Smooth muscle cell (in vitro differentiated cells): ENCODE data around the gene MRO. TPM values are rescaled to one million over a fixed set of nuclear protein-coding genes. Genes with fewer than 3 reads are reported as not detected.

ENCODE experiments used
- DNase-seq: peaks from one replicate; lab custom pipeline; 2025; ENCODE audit not compliant: unreplicated experiment; lab: John Stamatoyannopoulos, UW
- H2AFZ ChIP-seq: fragments of 200-600 bp; sonication (generic); 2 replicates; pipeline ENCODE4 v1.6.0; 2016; ENCODE audit warnings: antibody characterized with exemption, low read depth, mild to moderate bottlenecking
- H3F3A ChIP-seq: fragments of 200-600 bp; sonication (generic); 2 replicates; pipeline ENCODE4 v1.6.0; 2017; ENCODE audit warnings: antibody characterized with exemption, low read depth
- H3K27ac ChIP-seq: fragments of 200-600 bp; sonication (generic); 2 replicates; pipeline ENCODE4 v1.5.1; 2016; ENCODE audit warnings: low read depth, mild to moderate bottlenecking
- H3K27me3 ChIP-seq: fragments of 200-600 bp; sonication (generic); 2 replicates; pipeline ENCODE4 v1.6.1; 2016; ENCODE audit warnings: low read depth, mild to moderate bottlenecking
- H3K36me3 ChIP-seq: fragments of 200-600 bp; sonication (generic); 2 replicates; pipeline ENCODE4 v1.5.1; 2016; ENCODE audit warnings: low read depth
- H3K4me1 ChIP-seq: fragments of 200-600 bp; sonication (generic); 2 replicates; pipeline ENCODE4 v1.5.1; 2016; ENCODE audit warnings: low read depth
- H3K4me2 ChIP-seq: fragments of 200-600 bp; sonication (generic); 2 replicates; pipeline ENCODE4 v1.6.0; 2016; ENCODE audit warnings: mild to moderate bottlenecking
- H3K4me3 ChIP-seq: fragments of 200-600 bp; sonication (generic); 2 replicates; pipeline ENCODE4 v1.5.1; 2016; ENCODE audit warnings: mild to moderate bottlenecking
- H3K79me2 ChIP-seq: fragments of 200-600 bp; sonication (generic); 2 replicates; pipeline ENCODE4 v1.6.0; 2016; ENCODE audit warnings: low read depth, mild to moderate bottlenecking
- H3K9ac ChIP-seq: fragments of 200-600 bp; sonication (generic); 2 replicates; pipeline ENCODE4 v1.6.0; 2016; ENCODE audit warnings: low read depth
- H3K9me3 ChIP-seq: fragments of 200-600 bp; sonication (generic); replicated peaks from 2 replicates; pipeline ENCODE4 v1.5.1; 2016; ENCODE audit warnings: low read depth
- H4K20me1 ChIP-seq: fragments of 200-600 bp; sonication (generic); 2 replicates; pipeline ENCODE4 v1.6.0; 2016; ENCODE audit warnings: low read depth
- CTCF ChIP-seq: fragments of 200-600 bp; sonication (generic); IDR thresholded peaks from 2 replicates; pipeline ENCODE4 v1.5.1; 2017; ENCODE audit warnings: borderline replicate concordance, mild to moderate bottlenecking, antibody characterized with exemption; ENCODE audit not compliant: insufficient read depth, poor library complexity, severe bottlenecking
- WGBS: methylation state at CpG from one replicate; pipeline ENCODE4 v1.1.7; 2016; ENCODE audit warnings: low lambda C conversion rate; 5-methylcytosine and 5-hydroxymethylcytosine counted together
- polyA plus RNA-seq: library from polyadenylated mRNA; unstranded; fragments of >200 nt; fragmentation: Nextera tagmentation; extraction: Ambion mirVana; gene quantifications from 2 replicates; pipeline ENCODE4 v1.2.1, GENCODE V29; 2016
- total RNA-seq: library from RNA; depleted of rRNA; stranded (reverse); fragments of >200 nt; gene quantifications from 2 replicates; pipeline ENCODE4 v1.2.3, GENCODE V29; 2014

The MRO gene
- total and polyA plus RNA-seq, 2 experiments from 2014 or later, result not detected

- DNase-seq, result no peak
- 94% methylated on average over 2 of the region's 2 CpGs for WGBS
- Histone ChIP-seq H3F3A (no peaks in the 10 kb centered on the region), H4K20me1 (no peaks in the 10 kb centered on the region), H3K27me3 (no peaks in the 10 kb centered on the region), H3K4me3 (no peak overlapping the region), H3K36me3 (no peaks in the 10 kb centered on the region), H3K4me2 (no peak overlapping the region), H3K9ac (no peak overlapping the region), H3K79me2 (no peaks in the 10 kb centered on the region), H3K9me3 (no peaks in the 10 kb centered on the region), H3K4me1 (no peaks in the 10 kb centered on the region), H2AFZ (no peak overlapping the region), H3K27ac (no peak overlapping the region)
- no peak for TF ChIP-seq CTCF
Observed at GRCh38 chr18:50825621-50826020, 5.8 kb upstream of the MRO start.

- Histone ChIP-seq H3K79me2 (no peaks in the 10 kb centered on the region), H3K9ac (no peak overlapping the region), H3K4me3 (no peak overlapping the region), H3K9me3 (no peaks in the 10 kb centered on the region), H3K4me2 (no peak overlapping the region), H3K4me1 (peaks cover 3% of the 10 kb centered on the region), H3K36me3 (no peaks in the 10 kb centered on the region), H2AFZ (no peak overlapping the region), H3K27me3 (no peaks in the 10 kb centered on the region), H3F3A (no peaks in the 10 kb centered on the region), H3K27ac (no peak overlapping the region), H4K20me1 (no peaks in the 10 kb centered on the region)
- 76% methylated on average over 10 of the region's 10 CpGs for WGBS
- no peak for DNase-seq
- no peak for TF ChIP-seq CTCF
Observed at GRCh38 chr18:50822756-50823155, 2.9 kb upstream of the MRO start.

- no peaks in the 10 kb centered on the region for H3K36me3 ChIP-seq
- no peak overlapping the region for H3K4me3 ChIP-seq
- H3K9me3 ChIP-seq, result no peaks in the 10 kb centered on the region
- no peak overlapping the region for H2AFZ ChIP-seq
- DNase-seq, result no peak
- H4K20me1 ChIP-seq, result no peaks in the 10 kb centered on the region
- TF ChIP-seq CTCF, result no peak
- 88% methylated on average over 5 of the region's 5 CpGs for WGBS
- peaks cover 3% of the 10 kb centered on the region for H3K4me1 ChIP-seq
- no peak overlapping the region for H3K27ac ChIP-seq
- H3K4me2 ChIP-seq, result no peak overlapping the region
- no peaks in the 10 kb centered on the region for H3K79me2 ChIP-seq
- H3F3A ChIP-seq, result no peaks in the 10 kb centered on the region
- H3K27me3 ChIP-seq, result no peaks in the 10 kb centered on the region
- no peak overlapping the region for H3K9ac ChIP-seq
Observed at GRCh38 chr18:50820901-50821520, 1.2 kb upstream of the MRO start.

GRCh38 chr18:50819027-50819727 lies 639 bp downstream of the MRO start:
- TF ChIP-seq CTCF, result no peak
- no peaks in the 10 kb centered on the region for H3K9me3 ChIP-seq
- no peaks in the 10 kb centered on the region for H3K36me3 ChIP-seq
- no peak for DNase-seq
- H3K4me3 ChIP-seq, result peak overlapping the region; percentile 42
- 19% methylated on average over 16 of the region's 16 CpGs for WGBS
- H3K27me3 ChIP-seq, result no peaks in the 10 kb centered on the region
- H3F3A ChIP-seq, result no peaks in the 10 kb centered on the region
- H2AFZ ChIP-seq, result peak overlapping the region; percentile 85
- no peak overlapping the region for H3K27ac ChIP-seq
- peak overlapping the region; percentile 88 for H3K4me2 ChIP-seq
- peaks cover 3% of the 10 kb centered on the region for H3K4me1 ChIP-seq
- no peaks in the 10 kb centered on the region for H3K79me2 ChIP-seq
- no peaks in the 10 kb centered on the region for H4K20me1 ChIP-seq
- no peak overlapping the region for H3K9ac ChIP-seq
